ENCODE results near the gene FPR1.
"Not testable (repeated sequence)": the region's sequence is repeated elsewhere in the genome, so short reads cannot be mapped to it uniquely, and the experiment has no call there.

Gene FPR1

DNA sequence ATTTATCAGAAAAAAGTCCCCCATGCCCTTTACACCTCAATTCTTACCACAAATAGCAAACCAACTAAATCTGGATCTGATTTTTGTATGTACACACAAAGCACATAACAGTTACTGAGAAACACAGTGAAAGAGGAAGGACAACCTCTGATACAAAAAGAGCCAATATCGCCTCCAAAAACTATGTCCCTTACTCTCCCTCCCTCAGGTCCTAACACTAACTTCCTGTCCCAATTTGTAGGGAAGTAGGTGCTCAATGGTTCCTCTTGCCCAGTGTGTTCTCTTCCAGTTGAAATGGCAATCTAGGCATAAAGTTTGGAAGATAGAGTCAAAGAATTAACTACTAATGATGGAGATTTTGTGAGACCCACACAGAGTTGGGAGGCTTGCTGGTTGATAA lies 27.5 kb upstream of the FPR1 start:
- no peak for DNase-seq

DNA sequence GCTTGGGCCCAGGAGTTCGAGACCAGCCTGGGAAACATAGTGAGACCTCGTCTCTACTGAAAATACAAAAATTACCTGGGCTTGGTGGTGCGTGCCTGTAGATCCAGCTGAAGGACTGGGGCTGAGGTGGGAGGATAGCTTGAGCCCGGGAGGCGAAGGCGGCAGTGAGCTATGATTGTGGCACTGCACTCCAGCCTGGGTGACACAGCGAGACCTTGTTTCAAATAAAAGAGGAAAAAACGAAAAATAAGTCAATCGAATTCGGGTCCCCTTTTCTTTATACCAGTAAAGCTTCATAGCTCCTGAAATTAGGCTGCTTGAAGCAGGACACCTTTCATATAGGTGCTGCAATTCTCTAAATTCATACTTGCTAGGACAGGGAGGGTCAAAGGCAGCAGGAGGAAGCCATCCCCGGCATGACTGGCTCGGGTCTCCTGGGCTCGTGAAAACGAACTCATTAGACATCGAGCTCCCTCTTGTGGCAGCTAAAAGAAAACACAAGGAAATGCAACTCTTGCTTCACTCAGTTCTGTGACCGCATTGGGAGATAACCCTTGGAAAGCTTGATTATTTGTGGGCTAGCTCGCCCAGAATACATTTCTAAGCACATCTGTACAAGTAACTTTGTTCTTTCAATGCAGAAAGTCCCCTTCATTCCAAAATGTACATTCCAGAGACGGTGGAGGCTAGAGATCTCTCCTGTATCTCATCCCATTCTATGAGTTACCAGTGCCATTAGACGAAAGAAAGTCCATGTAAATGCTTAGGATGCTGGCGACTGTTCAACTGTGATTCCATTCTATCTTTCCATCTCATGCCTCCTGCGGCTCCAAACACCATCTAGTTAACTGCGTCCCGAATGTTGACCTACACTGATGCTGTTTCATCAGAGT lies 26.1 kb upstream of the FPR1 start:
- peak; percentile 51 for DNase-seq

DNA sequence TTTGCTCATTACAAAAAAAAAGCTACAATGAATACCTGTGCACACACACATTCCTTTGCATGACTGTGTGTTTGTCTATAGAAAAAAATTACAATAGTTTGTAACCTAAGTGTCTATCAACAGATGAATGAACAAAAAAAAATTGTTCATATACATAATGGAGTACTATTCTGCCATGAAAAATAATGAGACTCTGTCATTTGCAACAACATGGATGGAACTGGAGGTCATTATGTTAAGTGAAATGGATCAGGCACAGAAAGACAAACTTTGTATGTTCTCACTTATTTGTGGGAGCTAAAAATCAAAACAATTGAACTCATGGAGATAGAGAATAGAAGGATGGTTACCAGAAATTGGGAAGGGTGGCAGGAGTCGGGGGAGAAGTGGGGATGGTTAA lies 24.9 kb upstream of the FPR1 start:
- not testable (repeated sequence) for DNase-seq

DNA sequence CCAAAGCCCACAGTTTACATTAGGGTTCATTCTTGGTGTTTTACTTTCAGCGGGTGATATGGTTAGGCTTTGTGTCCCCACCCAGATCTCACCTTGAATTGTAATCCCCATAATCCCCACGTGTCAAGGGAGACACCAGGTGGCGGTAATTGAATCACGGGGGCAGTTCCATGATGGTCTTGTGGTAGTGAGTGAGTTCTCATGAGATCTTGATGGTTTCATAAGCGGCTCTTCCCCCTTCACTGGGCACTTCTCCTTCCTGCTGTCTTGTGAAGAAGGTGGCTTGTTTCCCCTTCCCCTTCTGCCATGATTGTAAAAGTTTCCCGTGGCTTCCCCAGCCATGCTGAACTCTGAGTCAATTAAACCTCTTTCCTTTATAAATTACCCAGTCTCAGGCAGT lies 21.3 kb upstream of the FPR1 start:
- DNase-seq, result no peak

DNA sequence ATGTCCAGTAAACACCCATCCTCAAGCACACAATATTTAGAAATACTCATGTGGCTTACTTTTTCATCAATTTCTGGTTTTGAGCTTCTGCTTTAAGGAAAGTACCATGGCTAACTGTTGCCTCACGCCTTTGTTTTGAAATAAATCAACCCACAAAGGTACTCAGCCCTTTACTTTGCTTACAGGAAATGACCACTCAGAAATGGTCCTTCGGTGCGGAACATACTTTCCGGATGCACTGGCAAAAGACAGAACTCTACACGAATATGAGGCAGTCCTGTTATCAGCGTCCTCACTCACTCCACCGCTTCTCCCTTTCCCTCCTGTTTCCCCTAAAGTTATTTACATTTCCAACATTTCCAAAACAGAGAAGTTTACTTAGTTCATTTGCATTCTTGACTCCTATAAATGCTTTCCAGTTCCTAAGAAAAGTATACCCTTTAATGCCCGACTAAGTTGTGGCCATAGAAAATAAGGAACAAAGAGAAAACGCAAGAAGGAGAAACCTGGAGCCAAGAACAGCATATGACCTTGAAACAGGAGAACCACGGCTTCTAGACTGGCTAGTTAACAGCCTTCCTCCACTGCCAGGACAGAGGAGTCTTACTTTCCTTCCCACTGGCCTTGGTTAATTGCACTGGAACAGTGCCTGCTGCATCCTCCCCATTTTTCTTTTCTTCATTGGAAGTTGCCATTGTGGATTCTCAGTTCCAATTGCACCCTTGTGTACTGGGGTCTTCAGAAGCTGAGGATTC lies 19.9 kb upstream of the FPR1 start:
- no peak for DNase-seq

DNA sequence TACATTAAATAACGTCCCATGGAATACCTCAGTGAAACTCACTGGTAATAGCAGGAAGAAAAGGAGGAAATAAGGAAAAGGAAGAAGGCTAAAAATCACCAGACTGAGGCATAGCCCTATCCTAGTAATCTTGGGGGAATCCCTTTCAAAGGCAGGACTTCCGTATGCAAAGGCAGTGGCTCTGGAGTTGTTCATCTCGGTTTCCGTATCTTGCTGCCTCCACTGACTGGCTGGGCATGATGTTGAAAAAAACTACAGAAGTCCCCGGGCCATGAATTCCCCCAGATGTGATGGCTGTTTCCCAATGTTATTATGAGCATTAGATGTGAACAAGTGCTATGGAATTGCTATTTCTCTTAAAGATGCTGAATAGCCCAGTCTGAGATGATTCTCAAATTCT lies 14.8 kb upstream of the FPR1 start:
- no peak for DNase-seq

DNA sequence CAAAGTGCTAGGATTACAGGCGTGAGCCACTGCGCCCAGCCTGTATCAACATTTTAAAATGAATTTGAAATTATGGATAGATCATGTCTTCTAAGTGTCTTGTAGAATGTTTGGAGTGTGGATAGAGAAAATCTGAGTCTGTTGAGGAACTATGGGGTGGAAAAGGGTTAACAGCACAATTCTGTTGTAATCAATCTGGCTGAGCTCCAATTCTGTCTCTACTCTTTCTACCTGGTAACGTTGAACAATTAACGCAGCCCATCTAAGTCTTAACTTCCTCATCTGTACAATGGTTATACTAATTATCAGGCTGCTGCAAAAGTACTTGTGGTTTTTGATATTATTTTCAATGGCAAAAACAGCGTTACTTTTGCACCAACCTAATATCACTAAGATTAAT lies 13.4 kb upstream of the FPR1 start:
- no peak for DNase-seq

DNA sequence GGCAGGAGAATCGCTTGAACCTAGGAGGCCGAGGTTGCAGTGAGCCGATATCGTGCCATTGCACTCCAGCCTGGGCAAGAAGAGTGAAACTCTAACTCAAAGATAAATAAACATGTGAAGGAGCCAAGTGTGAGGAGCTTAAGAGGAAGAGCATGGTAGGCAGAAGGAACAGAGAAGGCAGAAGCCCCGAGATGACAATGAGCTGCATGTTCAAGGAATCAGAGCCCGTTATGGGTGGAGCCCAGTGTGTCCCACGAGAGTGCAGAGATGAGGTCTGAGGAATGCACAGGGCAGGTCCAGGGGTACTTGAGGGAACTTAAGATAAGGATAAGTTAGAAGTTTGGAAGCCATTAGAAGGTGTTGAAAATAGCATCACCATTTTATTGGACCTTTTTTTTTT lies 10.0 kb upstream of the FPR1 start:
- DNase-seq, result no peak

DNA sequence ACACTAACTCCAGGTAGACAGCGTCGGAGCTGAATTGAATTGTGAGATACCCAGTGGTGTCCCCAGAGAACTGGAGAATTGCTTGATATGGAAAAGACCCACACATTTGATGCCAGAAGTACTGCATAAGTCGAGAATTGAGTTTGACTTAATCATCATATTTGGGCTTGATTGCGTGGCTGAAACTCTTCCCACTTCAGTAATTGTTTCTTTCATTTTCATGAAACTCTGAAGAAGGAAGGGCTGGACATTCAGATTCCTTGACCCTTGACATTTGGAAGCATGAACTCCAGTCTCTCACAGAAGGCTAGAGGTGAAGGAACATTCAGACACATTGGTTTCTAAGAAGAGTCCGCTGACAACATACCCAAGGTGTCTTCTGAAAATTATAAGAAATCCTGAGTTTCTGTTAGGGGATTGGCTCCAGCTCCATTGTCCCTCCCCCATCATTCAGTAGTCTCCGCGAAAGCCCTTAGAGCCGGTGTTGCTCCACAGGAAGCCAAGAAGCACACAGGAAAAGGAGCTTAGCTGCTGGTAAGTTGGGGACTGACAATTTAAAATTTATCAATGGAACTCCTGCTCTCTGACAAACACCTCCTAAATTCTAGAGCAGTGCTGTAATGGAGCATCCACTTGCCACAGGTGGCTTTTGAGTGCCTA lies 9.1 kb upstream of the FPR1 start, which contains the start of gene FPR2:
Gene FPR2 (plus strand): TSS at position 484 of the 660 bp plus-strand sequence. CDS start 7,479 bp downstream, outside the sequence.
- DNase-seq, result no peak

DNA sequence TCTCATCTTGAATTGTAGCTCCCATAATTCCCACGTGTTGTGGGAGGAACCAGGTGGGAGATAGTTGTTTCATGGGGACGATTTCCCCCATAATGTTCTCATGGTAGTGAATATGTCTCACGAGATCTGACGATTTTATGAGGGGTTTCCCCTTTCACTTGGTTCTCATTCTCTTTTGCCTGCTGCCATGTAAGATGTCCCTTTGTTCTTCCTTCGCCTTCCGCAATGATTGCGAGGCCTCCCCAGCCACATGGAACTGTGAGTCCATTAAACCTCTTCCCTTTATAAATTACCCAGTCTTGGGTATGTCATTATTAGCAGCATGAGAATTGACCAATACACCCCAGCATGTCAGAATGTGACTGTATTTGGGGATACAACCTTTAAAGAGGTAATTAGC lies 3.9 kb upstream of the FPR1 start:
- DNase-seq, result no peak

DNA sequence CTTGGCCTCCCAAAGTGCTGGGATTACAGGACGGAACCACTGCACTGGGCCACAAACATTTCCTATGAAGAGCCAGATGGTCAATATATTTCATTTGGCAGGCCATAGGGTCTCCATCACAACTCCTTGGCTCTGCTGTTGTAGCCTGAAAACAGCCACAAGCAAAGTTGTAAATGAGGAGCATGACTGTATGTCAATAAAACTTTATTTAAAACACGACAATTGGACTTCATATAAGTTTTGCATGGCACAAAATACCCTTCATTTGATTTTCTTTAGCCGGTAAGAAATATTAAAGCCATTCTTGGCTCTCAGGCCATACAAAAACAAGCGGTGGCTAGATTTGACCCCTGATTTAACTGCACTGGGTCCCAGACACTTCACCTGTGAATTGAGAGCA lies 3.1 kb upstream of the FPR1 start:
- no peak for DNase-seq

DNA sequence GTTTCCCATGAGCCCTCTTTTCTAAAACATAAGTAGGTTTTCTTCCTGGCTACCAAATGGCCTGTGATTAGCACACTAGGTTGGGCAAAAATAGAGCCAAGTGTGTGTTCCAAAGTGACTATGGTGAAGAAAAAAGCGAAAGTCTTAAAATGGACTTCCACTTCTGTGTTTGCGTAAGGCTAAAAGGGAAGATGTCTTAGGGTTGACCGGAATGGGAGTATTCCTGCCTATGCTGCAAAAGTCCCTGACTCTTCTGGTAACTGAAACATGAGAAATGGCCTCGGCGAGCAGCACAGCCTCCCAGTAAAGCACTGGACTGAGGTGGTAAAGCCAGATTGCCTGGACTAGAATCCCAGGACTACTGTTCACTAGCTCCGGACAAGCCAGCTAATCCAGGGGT lies 2.4 kb upstream of the FPR1 start:
- DNase-seq, result no peak

DNA sequence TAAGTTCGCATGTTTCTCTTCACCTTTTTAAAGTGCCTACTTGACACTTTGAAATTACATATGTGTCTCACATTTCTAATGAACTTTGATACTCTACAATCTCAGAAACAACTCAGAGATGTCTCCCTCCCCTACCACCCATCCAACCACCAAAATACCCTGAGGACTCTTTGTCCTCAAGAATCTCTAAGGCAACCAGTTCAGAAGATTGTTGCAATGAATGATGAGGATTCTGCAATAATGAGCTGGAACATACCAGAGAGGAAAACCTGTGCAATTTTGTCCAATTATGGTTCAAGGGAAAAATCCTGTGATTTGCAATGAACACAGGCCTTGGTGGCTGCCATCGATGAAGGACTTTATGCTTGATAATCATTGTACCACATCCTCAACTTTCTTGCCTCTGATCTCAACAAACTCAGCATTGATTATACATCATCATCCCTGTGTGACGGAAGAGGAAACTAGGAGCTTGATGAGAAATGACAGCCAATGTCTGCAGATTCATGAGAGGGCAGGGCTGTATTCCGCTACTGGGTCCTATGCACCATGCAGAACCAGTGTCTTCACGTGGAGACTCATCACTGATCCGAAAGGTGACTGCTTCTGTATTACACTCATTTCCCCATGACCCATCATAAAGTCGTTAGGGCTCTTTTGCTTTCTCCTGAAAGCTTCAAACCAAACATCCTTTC lies 1.1 kb downstream of the FPR1 start:
- no peak for DNase-seq

DNA sequence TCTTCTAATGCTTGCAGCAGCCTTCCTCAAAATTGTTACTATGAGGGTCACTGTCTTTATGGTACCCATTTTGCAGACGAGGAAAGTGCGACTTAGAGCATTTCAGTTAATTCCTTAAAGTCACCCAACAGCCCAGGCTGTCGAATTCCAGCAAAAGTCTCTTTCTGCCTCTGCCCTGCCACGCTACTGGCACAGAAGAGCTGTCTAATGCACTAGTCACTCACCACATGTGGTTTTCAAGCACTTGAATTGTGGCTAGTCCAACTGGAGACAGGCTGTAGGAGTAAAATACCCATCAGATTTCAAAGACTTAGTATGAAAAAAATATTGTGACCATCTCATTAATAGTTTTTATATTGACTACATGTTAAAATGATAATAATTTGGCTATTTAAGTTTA lies 1.7 kb downstream of the FPR1 start:
- DNase-seq, result no peak

DNA sequence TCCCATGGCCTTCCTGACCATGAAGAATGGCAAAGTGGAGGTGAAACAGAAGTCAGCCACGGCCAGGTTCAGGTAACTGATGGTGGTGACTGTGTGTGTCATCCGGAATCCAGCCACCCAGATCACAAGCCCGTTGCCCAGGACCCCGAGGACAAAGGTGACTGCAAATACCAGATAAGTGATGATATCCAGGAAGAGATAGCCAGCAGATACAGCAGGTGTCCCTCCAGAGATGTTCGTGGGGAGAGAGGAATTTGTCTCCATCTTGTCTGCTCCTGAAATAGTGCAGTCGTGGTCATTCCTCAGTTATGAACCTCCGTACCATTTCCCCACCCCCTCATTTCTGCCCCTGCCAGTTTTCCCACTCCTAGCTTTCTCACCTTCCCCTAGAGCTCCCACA lies 4.9 kb downstream of the FPR1 start:
- DNase-seq, result no peak

DNA sequence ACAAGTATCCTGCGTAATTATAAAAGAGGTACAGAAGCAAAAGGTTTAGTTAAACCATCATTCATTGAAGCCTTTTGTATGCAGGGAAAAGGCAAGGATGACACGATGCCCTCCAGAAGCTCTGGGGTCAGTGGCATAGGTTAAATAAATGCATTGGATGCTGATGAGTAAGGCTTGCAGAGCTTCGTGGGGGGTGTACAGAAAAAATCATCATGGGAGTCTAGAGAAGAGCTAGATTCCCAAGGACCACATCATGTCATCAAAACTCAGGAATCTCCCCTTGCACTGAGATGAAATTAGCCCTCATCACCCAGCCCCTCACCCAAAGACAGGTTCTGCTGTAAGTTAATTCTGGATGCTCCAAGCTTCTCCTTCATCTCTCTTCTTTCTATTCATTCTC lies 8.3 kb downstream of the FPR1 start:
- no peak for DNase-seq

DNA sequence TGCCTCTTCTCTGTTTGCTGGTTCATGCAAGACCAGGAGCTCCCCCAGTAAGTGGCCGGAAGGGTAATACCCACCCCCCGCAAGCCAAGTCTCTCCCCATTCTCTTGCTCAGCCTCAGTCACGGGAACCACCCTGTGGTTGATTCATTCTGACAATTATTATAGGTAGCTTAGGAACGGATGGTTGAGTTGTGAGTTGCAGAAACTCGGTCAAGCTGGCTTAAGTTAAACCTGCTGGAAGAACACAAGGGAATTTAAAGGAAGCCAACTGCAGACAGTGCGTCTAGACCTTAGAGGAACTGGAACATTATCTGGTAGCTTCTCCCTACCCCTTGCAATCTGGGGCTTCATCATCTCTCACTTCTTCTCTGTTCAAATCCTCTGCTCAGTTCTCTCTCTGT lies 8.9 kb downstream of the FPR1 start:
- DNase-seq, result no peak

DNA sequence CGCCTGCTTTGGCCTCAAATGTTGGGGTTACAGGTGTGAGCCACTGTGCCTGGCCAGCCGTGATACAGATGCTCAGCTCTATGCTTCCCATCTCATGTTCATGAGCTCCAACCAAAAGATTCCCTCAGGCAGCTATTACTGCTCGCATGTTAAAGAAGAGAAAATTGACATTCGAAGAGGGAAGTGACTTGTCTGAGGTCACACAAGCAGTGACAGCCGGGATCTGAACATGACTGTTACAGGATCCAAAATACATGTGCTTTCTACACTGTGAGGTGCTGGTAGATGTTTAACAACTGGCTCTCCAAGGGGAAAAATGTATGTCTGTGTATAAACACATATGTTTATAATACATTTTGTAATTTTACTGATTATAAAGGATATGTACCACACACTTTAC lies 11.3 kb downstream of the FPR1 start:
- no peak for DNase-seq

DNA sequence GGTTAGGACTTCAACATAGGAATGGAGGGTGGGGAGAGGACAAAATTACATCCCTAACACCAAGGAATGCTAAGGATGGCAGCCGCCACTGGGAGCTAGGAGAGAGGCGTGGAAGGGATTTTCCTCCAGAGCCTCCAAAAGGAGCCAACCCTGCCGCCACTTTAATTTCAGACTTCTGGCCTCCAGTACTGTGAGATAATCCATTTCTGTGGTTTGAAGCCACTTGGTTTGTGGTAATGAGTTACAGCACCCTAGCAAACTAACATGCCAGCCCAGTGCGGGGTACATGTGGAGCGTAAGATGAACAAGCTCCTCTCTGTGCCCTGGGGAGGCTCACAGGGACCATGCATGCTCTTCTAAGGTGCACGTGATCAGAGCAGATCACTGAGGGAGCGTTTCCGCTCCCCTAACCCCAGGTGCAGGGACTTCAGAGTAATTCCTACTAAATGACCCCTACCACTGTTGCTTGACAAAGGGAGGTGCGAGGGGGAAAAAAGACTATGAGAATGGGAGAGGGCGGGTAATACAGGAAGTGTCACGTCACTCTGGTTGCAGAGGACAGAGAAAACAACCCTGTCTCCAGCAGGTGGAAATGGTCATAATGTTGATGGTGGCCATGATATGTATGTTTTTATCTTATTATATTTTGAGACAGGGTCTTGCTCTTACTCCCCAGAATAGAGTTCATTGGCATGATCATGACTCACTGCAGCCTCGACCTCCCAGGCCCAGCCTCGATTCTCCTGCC lies 12.0 kb downstream of the FPR1 start:
- no peak for DNase-seq

DNA sequence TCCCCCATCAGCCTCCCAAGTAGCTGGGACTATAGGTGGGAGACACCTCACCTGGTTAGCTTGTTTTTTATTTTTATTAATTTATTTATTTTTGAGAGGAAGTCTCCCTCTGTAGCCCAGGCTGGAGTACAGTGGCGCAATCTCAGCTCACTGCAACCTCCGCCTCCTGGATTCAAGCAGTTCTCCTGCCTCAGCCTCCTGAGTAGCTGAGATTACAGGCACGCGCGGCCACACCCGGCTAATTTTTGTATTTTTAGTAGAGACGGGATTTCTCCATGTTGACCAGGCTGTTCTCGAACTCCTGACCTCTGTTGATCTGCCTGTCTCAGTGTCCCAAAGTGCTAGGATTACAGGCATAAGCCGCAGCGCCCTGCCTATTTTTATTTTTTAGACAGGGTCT lies 13.2 kb downstream of the FPR1 start:
- DNase-seq, result not testable (repeated sequence)

DNA sequence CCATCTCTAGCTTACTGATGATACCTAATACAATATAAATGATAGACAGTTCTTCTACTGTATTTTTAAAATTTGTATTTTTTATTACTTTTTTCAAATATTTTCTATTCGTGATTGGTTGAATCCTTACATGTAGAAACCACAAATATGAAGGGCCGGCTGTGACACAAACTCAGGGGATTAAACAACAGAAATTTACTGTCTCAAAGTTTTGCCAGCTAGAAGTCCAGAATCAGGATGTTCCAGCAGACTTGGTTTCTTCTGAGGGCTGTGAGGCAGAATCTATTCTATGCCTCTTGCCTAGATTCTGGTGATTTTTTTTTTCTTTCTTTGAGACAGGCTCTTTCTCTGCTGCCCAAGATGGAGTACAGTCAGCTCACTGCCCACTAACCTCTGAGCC lies 13.8 kb downstream of the FPR1 start:
- no peak for DNase-seq

DNA sequence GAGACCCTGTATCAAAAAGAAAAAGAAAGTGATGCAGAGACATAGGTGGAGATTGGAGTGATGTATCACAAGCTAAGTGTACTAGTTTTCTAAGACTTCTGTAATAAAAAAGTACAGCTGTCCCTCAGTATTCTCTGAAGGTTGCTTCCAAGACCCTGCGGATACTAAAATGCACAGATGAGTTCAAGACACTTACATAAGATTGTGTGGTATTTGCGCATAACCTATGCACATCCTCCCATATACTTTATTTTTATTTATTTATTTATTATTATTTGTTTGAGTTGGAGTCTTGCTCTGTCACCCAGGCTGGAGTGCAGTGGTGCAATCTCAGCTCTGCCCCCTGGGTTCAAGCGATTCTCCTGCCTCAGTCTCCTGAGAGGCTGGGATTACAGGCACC lies 14.3 kb downstream of the FPR1 start:
- DNase-seq, result no peak

Measured in activated CD4-positive, alpha-beta T cell treated with anti-CD3 and anti-CD28 coated beads, Interleukin-10, Interleukin-2, amounts not matched to agents 100 ng/mL and 50 ng/mL, durations not matched to agents 16 hours and 8 hours (primary cell).